WTC11 (cell line): ENCODE data around the gene BOK. TPM values are rescaled to one million over a fixed set of nuclear protein-coding genes. Genes with fewer than 3 reads are reported as not detected.

ENCODE experiments used
- ATAC-seq: fragments of 200-7000 bp; cut with Tn5 transposase; 2 replicates; pipeline ENCODE4 v1.10.0; 2021; ENCODE audit warnings: mild to moderate bottlenecking, moderate library complexity
- CTCF ChIA-PET: fragments of 300-600 bp; sonication (Branson Sonifier 250); formaldehyde crosslinking; loops from one replicate; lab custom pipeline; 2021; ENCODE audit warnings: antibody characterized with exemption; lab: Charles Lee
- POLR2A ChIA-PET: fragments of 350-600 bp; sonication (Branson Sonifier 250); formaldehyde crosslinking; loops from one replicate; lab custom pipeline; 2021; ENCODE audit warnings: antibody characterized with exemption; lab: Charles Lee
- DNase-seq: peaks from one replicate; pipeline ENCODE4 v3.0.0; 2021; ENCODE audit warnings: low spot score
- H3K27ac Mint-ChIP-seq: 2 replicates; pipeline ENCODE4 v1.8.0; 2021; ENCODE audit warnings: mixed read lengths
- H3K27me3 Mint-ChIP-seq: 2 replicates; pipeline ENCODE4 v1.8.0; 2021; ENCODE audit warnings: low read depth, mild to moderate bottlenecking, moderate library complexity, mixed read lengths
- H3K36me3 Mint-ChIP-seq: 2 replicates; pipeline ENCODE4 v1.8.0; 2021; ENCODE audit warnings: mixed read lengths
- H3K4me1 Mint-ChIP-seq: 2 replicates; pipeline ENCODE4 v1.8.0; 2022; ENCODE audit warnings: mixed read lengths
- H3K4me3 Mint-ChIP-seq: 2 replicates; pipeline ENCODE4 v1.8.0; 2021; ENCODE audit warnings: mild to moderate bottlenecking, moderate library complexity, mixed read lengths
- H3K9me3 Mint-ChIP-seq: 2 replicates; pipeline ENCODE4 v1.8.0; 2021; ENCODE audit warnings: mixed read lengths
- ESRRA ChIP-seq: sonication (generic); formaldehyde crosslinking; IDR thresholded peaks from 2 replicates; pipeline ENCODE4 v1.8.1; 2022; ENCODE audit warnings: mild to moderate bottlenecking, missing genetic modification reagents, borderline replicate concordance
- GTF2I ChIP-seq: fragments of 250-450 bp; sonication (Bioruptor Pico); conservative IDR thresholded peaks from 2 replicates; pipeline ENCODE4 v1.4.0; 2021; ENCODE audit warnings: mild to moderate bottlenecking
- JUN ChIP-seq: sonication (generic); formaldehyde crosslinking; IDR thresholded peaks from 2 replicates; pipeline ENCODE4 v1.8.0; 2023; ENCODE audit warnings: mild to moderate bottlenecking, missing genetic modification reagents
- MXD4 ChIP-seq: fragments of 250-450 bp; sonication (Bioruptor Pico); IDR thresholded peaks from 2 replicates; pipeline ENCODE4 v1.8.0; 2021; ENCODE audit warnings: mild to moderate bottlenecking, moderate library complexity, borderline replicate concordance
- NFE2L1 ChIP-seq: sonication (generic); formaldehyde crosslinking; IDR thresholded peaks from 2 replicates; pipeline ENCODE4 v1.8.1; 2023; ENCODE audit warnings: missing genetic modification reagents
- NFYB ChIP-seq: sonication (generic); formaldehyde crosslinking; conservative IDR thresholded peaks from 2 replicates; pipeline ENCODE4 v1.8.0; 2022; ENCODE audit warnings: low read depth, missing genetic modification reagents
- NR1H2 ChIP-seq: sonication (generic); formaldehyde crosslinking; IDR thresholded peaks from 2 replicates; pipeline ENCODE4 v1.9.0; 2021; ENCODE audit warnings: mild to moderate bottlenecking, moderate library complexity, missing genetic modification reagents
- NR3C1 ChIP-seq: sonication (generic); formaldehyde crosslinking; conservative IDR thresholded peaks from 2 replicates; pipeline ENCODE4 v1.8.1; 2023; ENCODE audit warnings: low read depth, mild to moderate bottlenecking, missing genetic modification reagents
- TCF7 ChIP-seq: sonication (generic); formaldehyde crosslinking; IDR thresholded peaks from 2 replicates; pipeline ENCODE4 v1.8.0; 2022; ENCODE audit warnings: mild to moderate bottlenecking, low read depth, missing genetic modification reagents, moderate library complexity
- TP53 ChIP-seq: sonication (generic); formaldehyde crosslinking; IDR thresholded peaks from 2 replicates; pipeline ENCODE4 v1.8.1; 2023; ENCODE audit warnings: mild to moderate bottlenecking, missing genetic modification reagents
- ZNF423 ChIP-seq: fragments of 250-450 bp; sonication (Bioruptor Pico); IDR thresholded peaks from 2 replicates; pipeline ENCODE4 v2.1.2; 2022; ENCODE audit warnings: mild to moderate bottlenecking, moderate library complexity
- total RNA-seq: library from RNA; stranded (reverse); gene quantifications from 3 replicates; pipeline ENCODE4 v1.2.3, GENCODE V29; 2021
- TF ChIP-seq, protein P1 (sequence below): sonication (generic); formaldehyde crosslinking; IDR thresholded peaks from 2 replicates; pipeline ENCODE4 v1.8.1; 2023; ENCODE audit warnings: mild to moderate bottlenecking, missing genetic modification reagents, moderate library complexity
- TF ChIP-seq, protein P2 (sequence below): sonication (generic); formaldehyde crosslinking; IDR thresholded peaks from 2 replicates; pipeline ENCODE4 v1.8.0; 2022; ENCODE audit warnings: mild to moderate bottlenecking, missing genetic modification reagents
- TF ChIP-seq, protein P3 (sequence below): sonication (generic); formaldehyde crosslinking; IDR thresholded peaks from 2 replicates; pipeline ENCODE4 v1.8.0; 2022; ENCODE audit warnings: missing genetic modification reagents
- TF ChIP-seq, protein P4 (sequence below): fragments of 250-450 bp; sonication (Bioruptor Pico); IDR thresholded peaks from 2 replicates; pipeline ENCODE4 v1.9.0; 2021; ENCODE audit warnings: moderate library complexity, mild to moderate bottlenecking, inconsistent platforms, borderline replicate concordance
- TF ChIP-seq, protein P5 (sequence below): sonication (generic); formaldehyde crosslinking; IDR thresholded peaks from 2 replicates; pipeline ENCODE4 v1.8.0; 2023; ENCODE audit warnings: missing genetic modification reagents, mild to moderate bottlenecking, borderline replicate concordance
- TF ChIP-seq, protein P6 (sequence below): sonication (generic); formaldehyde crosslinking; IDR thresholded peaks from 2 replicates; pipeline ENCODE4 v1.8.0; 2022; ENCODE audit warnings: mild to moderate bottlenecking, missing genetic modification reagents
- TF ChIP-seq, protein P7 (sequence below): sonication (generic); formaldehyde crosslinking; IDR thresholded peaks from 2 replicates; pipeline ENCODE4 v1.8.0; 2022; ENCODE audit warnings: mild to moderate bottlenecking, missing genetic modification reagents

Gene BOK
- total RNA-seq, 1 experiment from 2014 or later, result 39.4 TPM

DNA sequence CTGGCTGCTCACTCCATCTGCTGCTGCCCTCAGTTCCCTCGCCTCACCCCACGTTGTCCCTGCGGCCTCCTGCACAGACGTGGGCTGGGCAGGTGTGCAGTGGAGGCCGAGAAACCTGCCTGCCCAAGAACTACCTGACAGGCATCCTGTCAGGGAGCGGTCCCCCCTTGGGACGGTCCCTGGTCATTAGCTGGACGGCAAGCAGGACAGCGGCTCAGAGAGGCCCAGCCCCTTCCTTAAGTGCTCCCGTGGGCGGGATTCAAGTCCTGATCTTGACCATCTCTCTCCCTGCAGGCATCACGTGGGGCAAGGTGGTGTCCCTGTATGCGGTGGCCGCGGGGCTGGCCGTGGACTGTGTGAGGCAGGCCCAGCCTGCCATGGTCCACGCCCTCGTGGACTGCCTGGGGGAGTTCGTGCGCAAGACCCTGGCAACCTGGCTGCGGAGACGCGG lies 11.3 kb downstream of the BOK start:
- H3K9me3 Mint-ChIP-seq, result no peaks in the 10 kb centered on the region
- ATAC-seq (no peak), DNase-seq (no peak)
- TF ChIP-seq NFYB (CRISPR knock-in tag) (no peak), JUN (CRISPR knock-in tag) (no peak), ESRRA (CRISPR knock-in tag) (no peak), TCF7 (0 out of 2 replicates have a peak, but pooled peaks have one; percentile 21), GTF2I (no peak)
- TF ChIP-seq, protein P1, sequence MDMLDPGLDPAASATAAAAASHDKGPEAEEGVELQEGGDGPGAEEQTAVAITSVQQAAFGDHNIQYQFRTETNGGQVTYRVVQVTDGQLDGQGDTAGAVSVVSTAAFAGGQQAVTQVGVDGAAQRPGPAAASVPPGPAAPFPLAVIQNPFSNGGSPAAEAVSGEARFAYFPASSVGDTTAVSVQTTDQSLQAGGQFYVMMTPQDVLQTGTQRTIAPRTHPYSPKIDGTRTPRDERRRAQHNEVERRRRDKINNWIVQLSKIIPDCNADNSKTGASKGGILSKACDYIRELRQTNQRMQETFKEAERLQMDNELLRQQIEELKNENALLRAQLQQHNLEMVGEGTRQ (CRISPR knock-in tag), result peak; percentile 60
- ChIA-PET CTCF (no interaction called here), POLR2A (no interaction called here)
- no peak overlapping the region for H3K27ac Mint-ChIP-seq
- 0 out of 2 replicates have a peak, but pooled peaks cover 3% of the 10 kb centered on the region for H3K36me3 Mint-ChIP-seq
- peaks cover 8% of the 10 kb centered on the region for H3K4me1 Mint-ChIP-seq
- peaks cover 11% of the 10 kb centered on the region for H3K27me3 Mint-ChIP-seq
- H3K4me3 Mint-ChIP-seq, result peak overlapping the region; percentile 74

DNA sequence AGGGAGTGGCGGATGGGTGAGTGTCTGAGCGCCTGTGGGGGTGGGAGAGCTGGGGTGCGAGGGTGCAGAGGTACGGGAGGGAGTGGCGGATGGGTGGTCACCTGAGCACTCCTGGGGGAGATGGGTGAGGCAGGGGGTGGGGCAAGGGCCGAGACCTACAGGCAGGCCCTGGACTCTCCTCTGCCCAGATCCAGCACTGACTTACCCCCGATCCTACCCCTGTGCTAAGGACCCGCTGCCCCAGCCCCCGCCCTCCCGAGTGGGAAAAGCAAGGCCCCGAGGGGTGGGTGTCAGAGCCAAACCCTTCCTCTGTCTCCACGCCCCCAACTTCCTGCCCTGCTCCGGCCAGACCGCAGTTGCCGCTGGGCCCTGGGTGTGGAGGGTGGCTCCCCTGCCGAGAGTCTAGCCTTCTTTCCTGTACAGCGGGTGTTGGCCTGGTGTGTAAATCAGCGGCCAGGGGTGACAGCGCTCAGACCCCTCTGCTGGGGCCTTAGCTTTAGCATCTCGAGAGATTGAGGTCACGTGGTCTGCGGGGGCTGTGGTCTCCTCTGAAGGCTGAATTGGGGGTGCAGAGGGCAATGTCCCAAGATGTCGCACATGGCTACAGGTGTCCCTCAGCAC lies 12.5 kb downstream of the BOK start:
- H3K4me1 Mint-ChIP-seq, result peaks cover 8% of the 10 kb centered on the region
- no peak for ATAC-seq

DNA sequence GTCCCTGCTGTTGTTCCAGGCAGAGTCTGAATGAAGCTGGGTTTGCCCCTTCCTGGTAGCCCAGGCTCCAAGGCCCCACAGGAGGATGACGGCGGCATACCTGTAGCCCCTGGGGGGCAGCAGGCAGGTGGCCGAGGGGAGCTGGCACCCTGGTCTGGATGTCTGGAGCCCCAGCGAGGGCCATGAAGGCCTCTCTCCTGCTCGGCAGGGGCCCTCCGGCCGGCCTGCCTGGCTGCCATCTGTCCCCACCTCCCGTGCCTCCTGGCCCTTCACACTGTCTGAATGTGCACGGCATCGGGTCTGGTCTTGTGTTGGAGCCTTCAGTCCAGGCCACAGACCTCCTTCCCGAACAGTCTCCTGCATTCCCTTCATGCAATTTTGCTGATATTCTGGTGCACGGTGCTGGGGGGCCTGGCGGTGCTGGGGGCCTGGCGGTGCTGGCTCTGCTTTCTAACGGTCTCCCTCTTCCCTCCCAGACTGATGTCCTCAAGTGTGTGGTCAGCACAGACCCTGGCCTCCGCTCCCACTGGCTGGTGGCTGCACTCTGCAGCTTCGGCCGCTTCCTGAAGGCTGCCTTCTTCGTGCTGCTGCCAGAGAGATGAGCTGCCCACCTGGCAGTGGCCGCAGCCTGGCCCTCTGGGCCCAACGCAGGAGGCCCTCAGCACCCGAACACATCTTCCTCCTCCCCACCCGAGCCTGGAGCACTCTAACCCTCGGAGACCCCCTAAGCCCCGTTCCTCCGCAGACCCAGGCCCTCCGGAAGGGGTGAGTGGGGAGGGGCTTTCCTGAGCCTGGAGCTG lies 13.5 kb downstream of the BOK start:
- TF ChIP-seq, protein P2, sequence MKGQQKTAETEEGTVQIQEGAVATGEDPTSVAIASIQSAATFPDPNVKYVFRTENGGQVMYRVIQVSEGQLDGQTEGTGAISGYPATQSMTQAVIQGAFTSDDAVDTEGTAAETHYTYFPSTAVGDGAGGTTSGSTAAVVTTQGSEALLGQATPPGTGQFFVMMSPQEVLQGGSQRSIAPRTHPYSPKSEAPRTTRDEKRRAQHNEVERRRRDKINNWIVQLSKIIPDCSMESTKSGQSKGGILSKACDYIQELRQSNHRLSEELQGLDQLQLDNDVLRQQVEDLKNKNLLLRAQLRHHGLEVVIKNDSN (CRISPR knock-in tag), result no peak
- TF ChIP-seq NFE2L1 (CRISPR knock-in tag) (no peak), MXD4 (CRISPR knock-in tag) (no peak)
- TF ChIP-seq, protein P3, sequence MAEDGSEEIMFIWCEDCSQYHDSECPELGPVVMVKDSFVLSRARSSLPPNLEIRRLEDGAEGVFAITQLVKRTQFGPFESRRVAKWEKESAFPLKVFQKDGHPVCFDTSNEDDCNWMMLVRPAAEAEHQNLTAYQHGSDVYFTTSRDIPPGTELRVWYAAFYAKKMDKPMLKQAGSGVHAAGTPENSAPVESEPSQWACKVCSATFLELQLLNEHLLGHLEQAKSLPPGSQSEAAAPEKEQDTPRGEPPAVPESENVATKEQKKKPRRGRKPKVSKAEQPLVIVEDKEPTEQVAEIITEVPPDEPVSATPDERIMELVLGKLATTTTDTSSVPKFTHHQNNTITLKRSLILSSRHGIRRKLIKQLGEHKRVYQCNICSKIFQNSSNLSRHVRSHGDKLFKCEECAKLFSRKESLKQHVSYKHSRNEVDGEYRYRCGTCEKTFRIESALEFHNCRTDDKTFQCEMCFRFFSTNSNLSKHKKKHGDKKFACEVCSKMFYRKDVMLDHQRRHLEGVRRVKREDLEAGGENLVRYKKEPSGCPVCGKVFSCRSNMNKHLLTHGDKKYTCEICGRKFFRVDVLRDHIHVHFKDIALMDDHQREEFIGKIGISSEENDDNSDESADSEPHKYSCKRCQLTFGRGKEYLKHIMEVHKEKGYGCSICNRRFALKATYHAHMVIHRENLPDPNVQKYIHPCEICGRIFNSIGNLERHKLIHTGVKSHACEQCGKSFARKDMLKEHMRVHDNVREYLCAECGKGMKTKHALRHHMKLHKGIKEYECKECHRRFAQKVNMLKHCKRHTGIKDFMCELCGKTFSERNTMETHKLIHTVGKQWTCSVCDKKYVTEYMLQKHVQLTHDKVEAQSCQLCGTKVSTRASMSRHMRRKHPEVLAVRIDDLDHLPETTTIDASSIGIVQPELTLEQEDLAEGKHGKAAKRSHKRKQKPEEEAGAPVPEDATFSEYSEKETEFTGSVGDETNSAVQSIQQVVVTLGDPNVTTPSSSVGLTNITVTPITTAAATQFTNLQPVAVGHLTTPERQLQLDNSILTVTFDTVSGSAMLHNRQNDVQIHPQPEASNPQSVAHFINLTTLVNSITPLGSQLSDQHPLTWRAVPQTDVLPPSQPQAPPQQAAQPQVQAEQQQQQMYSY (CRISPR knock-in tag), result no peak
- TF ChIP-seq, protein P4, sequence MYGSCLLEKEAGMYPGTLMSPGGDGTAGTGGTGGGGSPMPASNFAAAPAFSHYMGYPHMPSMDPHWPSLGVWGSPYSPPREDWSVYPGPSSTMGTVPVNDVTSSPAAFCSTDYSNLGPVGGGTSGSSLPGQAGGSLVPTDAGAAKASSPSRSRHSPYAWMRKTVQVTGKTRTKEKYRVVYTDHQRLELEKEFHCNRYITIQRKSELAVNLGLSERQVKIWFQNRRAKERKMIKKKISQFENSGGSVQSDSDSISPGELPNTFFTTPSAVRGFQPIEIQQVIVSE, result no peak
- TF ChIP-seq, protein P5, sequence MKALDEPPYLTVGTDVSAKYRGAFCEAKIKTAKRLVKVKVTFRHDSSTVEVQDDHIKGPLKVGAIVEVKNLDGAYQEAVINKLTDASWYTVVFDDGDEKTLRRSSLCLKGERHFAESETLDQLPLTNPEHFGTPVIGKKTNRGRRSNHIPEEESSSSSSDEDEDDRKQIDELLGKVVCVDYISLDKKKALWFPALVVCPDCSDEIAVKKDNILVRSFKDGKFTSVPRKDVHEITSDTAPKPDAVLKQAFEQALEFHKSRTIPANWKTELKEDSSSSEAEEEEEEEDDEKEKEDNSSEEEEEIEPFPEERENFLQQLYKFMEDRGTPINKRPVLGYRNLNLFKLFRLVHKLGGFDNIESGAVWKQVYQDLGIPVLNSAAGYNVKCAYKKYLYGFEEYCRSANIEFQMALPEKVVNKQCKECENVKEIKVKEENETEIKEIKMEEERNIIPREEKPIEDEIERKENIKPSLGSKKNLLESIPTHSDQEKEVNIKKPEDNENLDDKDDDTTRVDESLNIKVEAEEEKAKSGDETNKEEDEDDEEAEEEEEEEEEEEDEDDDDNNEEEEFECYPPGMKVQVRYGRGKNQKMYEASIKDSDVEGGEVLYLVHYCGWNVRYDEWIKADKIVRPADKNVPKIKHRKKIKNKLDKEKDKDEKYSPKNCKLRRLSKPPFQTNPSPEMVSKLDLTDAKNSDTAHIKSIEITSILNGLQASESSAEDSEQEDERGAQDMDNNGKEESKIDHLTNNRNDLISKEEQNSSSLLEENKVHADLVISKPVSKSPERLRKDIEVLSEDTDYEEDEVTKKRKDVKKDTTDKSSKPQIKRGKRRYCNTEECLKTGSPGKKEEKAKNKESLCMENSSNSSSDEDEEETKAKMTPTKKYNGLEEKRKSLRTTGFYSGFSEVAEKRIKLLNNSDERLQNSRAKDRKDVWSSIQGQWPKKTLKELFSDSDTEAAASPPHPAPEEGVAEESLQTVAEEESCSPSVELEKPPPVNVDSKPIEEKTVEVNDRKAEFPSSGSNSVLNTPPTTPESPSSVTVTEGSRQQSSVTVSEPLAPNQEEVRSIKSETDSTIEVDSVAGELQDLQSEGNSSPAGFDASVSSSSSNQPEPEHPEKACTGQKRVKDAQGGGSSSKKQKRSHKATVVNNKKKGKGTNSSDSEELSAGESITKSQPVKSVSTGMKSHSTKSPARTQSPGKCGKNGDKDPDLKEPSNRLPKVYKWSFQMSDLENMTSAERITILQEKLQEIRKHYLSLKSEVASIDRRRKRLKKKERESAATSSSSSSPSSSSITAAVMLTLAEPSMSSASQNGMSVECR, result no peak
- Mint-ChIP-seq H3K4me3 (peak overlapping the region; percentile 40; the same call in 1 of the 2 replicates), H3K9me3 (no peaks in the 10 kb centered on the region), H3K36me3 (0 out of 2 replicates have a peak, but pooled peaks cover 3% of the 10 kb centered on the region), H3K27me3 (peaks cover 11% of the 10 kb centered on the region), H3K4me1 (peaks cover 11% of the 10 kb centered on the region), H3K27ac (no peak overlapping the region)
- POLR2A ChIA-PET, result no interaction called here
- DNase-seq, result no peak
- CTCF ChIA-PET, result interaction anchor here (0.6 kb wide), 1 partner anchor 147 kb away, joined by 6 read pairs; no protein-coding TSS in a partner anchor
- no peak for ATAC-seq

More for the DNA sequence above, 12.5 kb downstream of the BOK start:
- Mint-ChIP-seq H3K4me3 (peak overlapping the region; percentile 40), H3K9me3 (no peaks in the 10 kb centered on the region), H3K27ac (no peak overlapping the region), H3K36me3 (0 out of 2 replicates have a peak, but pooled peaks cover 3% of the 10 kb centered on the region), H3K27me3 (peaks cover 11% of the 10 kb centered on the region)
- ChIA-PET POLR2A (no interaction called here), CTCF (interaction anchor here (0.6 kb wide), 1 partner anchor 148 kb away, joined by 6 read pairs; no protein-coding TSS in a partner anchor)
- DNase-seq, result no peak
- TF ChIP-seq, protein P6, sequence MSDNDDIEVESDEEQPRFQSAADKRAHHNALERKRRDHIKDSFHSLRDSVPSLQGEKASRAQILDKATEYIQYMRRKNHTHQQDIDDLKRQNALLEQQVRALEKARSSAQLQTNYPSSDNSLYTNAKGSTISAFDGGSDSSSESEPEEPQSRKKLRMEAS (CRISPR knock-in tag), result no peak
- TF ChIP-seq NR1H2 (no peak), ZNF423 (no peak), NR3C1 (no peak), TP53 (no peak)
- TF ChIP-seq, protein P7, sequence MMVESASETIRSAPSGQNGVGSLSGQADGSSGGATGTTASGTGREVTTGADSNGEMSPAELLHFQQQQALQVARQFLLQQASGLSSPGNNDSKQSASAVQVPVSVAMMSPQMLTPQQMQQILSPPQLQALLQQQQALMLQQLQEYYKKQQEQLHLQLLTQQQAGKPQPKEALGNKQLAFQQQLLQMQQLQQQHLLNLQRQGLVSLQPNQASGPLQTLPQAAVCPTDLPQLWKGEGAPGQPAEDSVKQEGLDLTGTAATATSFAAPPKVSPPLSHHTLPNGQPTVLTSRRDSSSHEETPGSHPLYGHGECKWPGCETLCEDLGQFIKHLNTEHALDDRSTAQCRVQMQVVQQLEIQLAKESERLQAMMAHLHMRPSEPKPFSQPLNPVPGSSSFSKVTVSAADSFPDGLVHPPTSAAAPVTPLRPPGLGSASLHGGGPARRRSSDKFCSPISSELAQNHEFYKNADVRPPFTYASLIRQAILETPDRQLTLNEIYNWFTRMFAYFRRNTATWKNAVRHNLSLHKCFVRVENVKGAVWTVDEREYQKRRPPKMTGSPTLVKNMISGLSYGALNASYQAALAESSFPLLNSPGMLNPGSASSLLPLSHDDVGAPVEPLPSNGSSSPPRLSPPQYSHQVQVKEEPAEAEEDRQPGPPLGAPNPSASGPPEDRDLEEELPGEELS (CRISPR knock-in tag), result no peak
